HG03135 (cell line): Measurements from ENCODE around the gene NDUFS8.

Experiments
- ATAC-seq: cut with Tn5 transposase; IDR thresholded peaks from one replicate; pipeline ENCODE4 v1.9.1; 2021; ENCODE audit warnings: mild to moderate bottlenecking, moderate library complexity; ENCODE audit not compliant: unreplicated experiment

NDUFS8 gene

GRCh38 chr11:68035266-68035876 is 4.9 kb downstream of the NDUFS8 start:
- no peak for ATAC-seq

- no peak for ATAC-seq
Measured at GRCh38 chr11:68036141-68036716, 5.7 kb downstream of the NDUFS8 start.

- no peak for ATAC-seq
Measured at GRCh38 chr11:68036717-68037239, 6.3 kb downstream of the NDUFS8 start.

DNA sequence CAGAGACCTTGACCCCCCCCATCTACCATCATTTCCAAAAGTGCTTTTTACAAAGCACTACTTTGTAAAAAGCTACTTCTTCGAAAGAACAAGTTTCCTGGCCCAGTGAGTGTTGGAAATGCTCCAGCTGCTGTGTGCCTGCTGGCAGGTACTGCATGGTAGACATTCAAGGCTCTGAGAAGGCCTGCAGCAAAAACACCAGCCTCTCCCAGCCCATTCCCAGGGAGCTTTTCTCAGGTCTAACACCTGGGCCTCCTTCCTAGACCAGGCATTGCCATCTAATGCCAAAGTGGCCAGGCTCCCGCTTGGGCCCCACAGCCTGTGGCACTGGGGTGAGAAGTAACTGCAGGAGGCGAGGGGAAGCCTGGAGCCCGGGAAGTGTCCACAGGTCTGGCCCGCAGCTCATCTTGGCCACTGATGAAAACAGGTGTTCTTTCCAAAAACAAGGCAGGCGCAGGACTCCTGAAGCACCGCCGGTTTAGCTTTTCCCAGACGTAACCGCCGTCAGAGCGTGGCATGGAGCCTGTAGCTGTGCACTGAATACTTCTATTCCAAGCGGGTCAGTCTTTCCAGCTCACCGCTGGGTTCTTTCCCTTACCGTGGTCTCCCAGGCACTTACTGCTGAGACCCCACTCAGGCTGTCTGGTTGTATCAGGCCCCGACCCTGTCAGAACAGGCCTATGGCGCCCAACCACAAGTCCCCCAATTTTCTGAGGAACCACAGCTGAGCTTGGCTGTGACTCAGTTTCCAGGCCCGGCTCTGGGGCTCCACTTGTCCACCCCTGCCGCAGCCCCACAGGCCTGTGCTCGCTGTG is 7.1 kb downstream of the NDUFS8 start:
- no peak for ATAC-seq

GRCh38 chr11:68038226-68038717 is 7.8 kb downstream of the NDUFS8 start:
- no peak for ATAC-seq

DNA sequence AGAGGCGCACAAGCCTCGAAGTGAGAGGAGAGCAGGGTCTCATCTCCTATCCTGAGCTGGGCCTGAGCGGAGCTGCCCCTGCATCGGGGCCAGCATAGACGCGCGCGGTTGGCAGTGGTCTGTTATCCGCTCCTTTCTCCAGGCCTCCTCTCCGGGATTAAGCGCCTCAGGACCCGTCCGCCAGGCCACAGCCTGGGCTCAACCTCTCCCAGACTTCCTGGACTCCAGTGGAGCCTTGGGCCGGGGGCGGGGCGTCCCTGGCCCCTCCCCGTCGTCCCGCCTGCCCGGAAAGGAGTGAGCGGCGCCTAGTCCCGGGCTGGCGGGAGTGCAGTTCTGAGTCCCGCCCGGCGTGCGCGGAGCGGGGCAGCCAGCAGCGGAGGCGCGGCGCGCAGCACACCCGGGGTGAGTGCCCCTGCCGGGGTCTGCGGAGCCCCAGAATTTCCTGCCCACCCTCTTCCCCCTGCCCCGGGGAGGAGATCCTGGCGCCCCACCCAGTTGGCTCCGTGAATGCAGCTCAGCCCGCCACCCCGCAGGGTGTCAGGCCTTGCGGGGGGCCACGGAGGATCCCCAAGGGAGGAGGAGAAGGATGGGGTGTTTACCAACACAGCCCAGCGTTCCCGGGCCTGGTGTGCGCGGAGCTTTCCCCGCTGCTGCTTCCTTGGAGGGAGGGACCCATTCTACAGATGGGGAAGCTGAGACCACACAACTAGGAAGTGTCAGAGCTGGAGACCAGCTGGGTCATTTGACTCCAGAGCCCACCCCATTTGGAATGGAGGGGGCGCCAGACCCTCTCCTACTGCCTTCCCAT is 8.4 kb downstream of the NDUFS8 start, which contains the start of gene TCIRG1:
Gene TCIRG1 (plus strand): TSS at position 308 of the 808 bp plus-strand sequence. CDS start 2,247 bp downstream, outside the sequence.
- ATAC-seq, result no peak

DNA sequence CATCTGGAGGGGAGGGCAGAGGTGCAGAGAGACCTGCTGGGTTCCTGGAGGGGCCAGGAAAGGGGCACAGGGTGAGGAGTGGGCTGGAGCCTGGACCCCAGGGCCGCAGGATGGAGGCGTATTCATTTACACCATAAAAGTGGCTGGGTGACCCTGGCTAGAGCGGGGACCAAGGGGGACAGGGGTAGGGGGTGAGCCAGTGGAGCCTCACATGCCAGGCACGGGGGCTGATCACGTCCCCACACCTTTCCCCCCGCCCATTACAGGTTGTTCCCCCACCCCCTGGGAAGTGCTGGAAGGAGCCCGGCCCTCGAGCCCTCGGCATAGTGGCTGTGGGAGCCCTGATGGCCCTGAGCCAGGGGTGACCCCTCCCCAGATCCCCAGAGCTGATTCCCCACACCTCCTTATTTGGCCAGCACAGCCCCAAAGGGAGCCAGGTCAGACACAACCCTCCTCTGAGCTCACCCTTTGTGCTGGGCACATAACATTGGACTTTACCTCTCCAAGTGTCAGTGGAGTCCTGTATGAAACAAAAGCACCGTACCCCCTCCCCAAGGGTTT is 9.1 kb downstream of the NDUFS8 start:
- no peak for ATAC-seq

DNA sequence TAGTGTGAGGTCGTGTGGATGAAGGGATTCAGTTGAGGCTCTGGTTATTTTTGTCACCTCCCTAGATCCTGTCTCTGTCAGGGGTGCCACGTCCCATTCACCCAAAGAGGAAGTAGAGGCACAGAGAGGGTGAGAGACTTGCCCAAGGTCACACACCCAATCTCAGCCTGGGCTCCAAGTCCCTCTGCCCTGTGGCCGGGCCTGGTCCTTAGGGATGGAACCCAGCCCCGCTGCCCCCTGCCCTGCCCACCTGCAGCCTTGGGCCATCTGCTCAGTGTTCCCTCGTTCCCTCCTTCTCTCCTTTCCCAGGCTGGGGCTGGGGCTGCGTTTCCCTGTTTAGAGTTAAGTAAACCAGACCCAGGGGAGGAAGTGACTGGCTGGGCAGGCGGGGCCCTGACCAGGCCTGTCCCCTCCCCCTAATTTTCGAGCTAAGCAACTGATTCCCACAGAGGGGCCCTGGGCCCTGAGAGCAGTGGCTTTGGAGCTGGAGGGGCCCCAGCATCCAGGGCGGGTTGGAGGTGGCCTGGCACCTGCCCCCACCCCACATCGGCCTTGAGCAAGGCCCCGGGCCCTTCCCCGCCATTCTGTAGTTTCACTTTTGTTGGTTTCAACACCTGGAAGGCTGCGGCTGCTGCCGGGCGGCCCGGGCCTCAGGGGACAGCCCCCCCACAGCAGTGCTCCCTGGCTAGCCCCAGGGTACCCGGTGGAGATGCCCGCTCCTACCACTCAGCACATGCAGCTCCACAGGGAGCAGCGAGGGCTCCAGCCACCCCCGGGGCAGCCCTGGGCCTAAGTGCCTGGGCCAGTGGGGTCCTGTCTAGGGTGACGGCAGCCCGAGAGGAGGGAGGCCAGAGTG is 9.8 kb downstream of the NDUFS8 start:
- ATAC-seq, result no peak

- no peak for ATAC-seq
Measured at GRCh38 chr11:68040957-68041591, 10.6 kb downstream of the NDUFS8 start.

DNA sequence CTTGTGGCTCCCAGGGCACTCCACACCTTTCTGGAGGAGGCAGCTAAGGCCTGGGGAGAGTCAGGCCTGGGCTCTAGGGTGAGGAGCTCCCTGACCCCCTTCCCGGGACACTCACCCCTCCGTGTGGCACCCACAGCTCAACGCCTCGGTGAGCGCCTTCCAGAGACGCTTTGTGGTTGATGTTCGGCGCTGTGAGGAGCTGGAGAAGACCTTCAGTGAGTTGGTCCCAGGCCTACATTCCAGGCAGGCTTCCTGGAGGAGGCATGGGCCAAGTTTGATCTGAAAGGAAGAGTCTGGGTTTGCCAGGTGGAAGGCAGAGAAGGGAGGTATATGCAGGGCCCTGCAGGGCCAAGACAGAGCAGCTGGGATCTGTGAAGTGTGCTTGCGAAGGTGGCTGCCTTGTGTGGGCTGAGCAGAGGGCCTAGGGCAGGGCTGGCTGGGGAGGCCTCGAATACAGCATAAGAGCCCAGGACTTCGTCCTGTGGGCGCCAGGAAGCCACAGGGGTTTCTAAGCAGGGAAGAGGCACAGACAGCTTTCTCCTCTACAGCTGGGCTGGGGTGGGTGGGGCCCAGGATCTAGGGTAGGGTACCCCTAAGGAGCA is 11.2 kb downstream of the NDUFS8 start:
- no peak for ATAC-seq

DNA sequence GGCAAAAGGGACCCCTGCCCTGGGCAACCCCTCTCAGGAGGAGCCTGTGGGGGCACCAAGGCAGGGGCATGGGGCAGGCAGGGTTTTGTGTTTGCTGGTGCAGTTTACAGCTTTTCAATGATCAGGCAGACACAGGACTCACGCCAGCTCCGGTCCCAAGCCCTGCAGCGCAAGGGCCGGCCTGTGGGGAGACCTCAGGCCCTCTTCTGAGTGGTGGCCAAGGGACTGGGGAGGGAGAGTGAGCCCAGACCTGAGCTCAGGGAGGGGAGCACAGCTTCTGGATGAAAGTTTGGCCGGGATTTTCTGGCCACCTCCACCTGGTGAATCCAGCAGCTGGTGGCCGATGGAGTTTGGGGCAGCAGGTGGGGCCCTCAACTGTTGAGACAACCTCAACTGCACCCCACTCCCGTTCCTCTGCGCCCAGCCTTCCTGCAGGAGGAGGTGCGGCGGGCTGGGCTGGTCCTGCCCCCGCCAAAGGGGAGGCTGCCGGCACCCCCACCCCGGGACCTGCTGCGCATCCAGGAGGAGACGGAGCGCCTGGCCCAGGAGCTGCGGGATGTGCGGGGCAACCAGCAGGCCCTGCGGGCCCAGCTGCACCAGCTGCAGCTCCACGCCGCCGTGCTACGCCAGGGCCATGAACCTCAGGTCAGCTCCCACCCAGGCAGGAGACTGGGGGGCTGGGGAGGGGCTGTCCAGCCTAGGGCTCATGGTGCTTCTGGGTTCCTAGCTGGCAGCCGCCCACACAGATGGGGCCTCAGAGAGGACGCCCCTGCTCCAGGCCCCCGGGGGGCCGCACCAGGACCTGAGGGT is 11.9 kb downstream of the NDUFS8 start:
- ATAC-seq, result no peak

GRCh38 chr11:68043029-68043348 is 12.5 kb downstream of the NDUFS8 start:
- no peak for ATAC-seq

DNA sequence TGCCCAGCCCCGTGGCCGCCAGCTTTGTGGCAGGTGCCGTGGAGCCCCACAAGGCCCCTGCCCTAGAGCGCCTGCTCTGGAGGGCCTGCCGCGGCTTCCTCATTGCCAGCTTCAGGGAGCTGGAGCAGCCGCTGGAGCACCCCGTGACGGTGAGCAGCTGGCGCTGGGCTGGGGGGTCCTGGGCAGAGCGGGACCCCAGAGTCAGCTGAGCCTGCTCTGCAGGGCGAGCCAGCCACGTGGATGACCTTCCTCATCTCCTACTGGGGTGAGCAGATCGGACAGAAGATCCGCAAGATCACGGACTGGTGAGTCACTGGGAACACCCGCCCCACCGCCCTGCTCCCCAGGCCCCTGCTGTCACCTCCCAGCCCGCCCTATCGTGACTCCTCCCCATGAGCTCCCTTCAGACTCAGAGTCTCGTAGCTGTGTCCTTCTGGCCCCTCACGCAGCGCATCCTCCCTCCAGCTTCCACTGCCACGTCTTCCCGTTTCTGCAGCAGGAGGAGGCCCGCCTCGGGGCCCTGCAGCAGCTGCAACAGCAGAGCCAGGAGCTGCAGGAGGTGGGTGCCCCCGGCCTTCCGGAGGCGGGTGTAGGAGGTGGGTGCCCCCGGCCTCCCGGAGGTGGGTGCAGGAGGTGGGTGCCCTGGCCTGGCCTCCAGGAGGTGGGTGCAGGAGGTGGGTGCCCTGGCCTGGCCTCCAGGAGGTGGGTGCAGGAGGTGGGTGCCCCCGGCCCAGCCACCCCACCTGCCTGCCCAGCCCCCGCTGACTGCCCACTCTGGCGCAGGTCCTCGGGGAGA is 13.1 kb downstream of the NDUFS8 start:
- no peak for ATAC-seq

GRCh38 chr11:68044145-68044813 is 13.8 kb downstream of the NDUFS8 start:
- no peak for ATAC-seq

DNA sequence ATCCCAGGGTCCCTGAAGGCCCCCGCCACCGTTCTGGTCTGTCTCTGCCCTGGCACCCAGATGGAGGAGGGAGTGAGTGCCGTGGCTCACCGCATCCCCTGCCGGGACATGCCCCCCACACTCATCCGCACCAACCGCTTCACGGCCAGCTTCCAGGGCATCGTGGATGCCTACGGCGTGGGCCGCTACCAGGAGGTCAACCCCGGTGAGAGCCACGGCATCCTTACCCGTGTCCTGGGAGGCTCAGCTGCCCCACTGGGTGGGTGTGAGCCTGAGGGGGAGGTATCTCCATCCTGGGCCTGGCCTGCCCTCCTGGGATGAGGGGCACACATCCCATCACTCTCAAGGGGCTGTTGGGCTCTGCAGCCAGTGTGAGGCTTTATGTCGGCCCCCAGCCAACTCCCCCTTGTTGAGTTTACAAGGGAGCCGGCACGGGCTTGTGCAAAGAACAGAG is 14.4 kb downstream of the NDUFS8 start:
- no peak for ATAC-seq

- no peak for ATAC-seq
Measured at GRCh38 chr11:68047437-68048290, 17.2 kb downstream of the NDUFS8 start.
